SK-N-MC (cell line): Measurements from ENCODE around the gene PGLYRP4.

ENCODE experiments used
- EZH2 ChIP-seq: fragments of 200-600 bp; sonication (generic); IDR thresholded peaks from one replicate; pipeline ENCODE4 v1.6.1; 2017; ENCODE audit warnings: antibody characterized with exemption
- FOXP2 ChIP-seq: optimal IDR thresholded peaks from 2 replicates; pipeline ENCODE3; 2011; ENCODE audit warnings: mild to moderate bottlenecking, moderate library complexity; ENCODE audit not compliant: insufficient read depth; ENCODE audit errors: extremely low read length, control extremely low read depth
- POLR2AphosphoS5 ChIP-seq: IDR thresholded peaks from 2 replicates; pipeline ENCODE4 v1.6.1; 2012; ENCODE audit warnings: mild to moderate bottlenecking, low read depth, low read length, borderline replicate concordance

- TF ChIP-seq EZH2 (no peak), POLR2AphosphoS5 (no peak), FOXP2 (no peak)
Measured at GRCh38 chr1:153356392-153357075, 7.9 kb upstream of the PGLYRP4 start.
